LNCAP (cell line): Measurements from ENCODE around the gene NELFA.

ENCODE experiments used
- TF ChIP-seq, protein P1 (sequence below): fragments of 450-650 bp; IDR thresholded peaks from 2 replicates; pipeline ENCODE4 v1.5.1; 2017; ENCODE audit warnings: mild to moderate bottlenecking

The NELFA gene

GRCh38 chr4:1973218-1973617 is 35.6 kb downstream of the NELFA start:
- TF ChIP-seq, protein P1, sequence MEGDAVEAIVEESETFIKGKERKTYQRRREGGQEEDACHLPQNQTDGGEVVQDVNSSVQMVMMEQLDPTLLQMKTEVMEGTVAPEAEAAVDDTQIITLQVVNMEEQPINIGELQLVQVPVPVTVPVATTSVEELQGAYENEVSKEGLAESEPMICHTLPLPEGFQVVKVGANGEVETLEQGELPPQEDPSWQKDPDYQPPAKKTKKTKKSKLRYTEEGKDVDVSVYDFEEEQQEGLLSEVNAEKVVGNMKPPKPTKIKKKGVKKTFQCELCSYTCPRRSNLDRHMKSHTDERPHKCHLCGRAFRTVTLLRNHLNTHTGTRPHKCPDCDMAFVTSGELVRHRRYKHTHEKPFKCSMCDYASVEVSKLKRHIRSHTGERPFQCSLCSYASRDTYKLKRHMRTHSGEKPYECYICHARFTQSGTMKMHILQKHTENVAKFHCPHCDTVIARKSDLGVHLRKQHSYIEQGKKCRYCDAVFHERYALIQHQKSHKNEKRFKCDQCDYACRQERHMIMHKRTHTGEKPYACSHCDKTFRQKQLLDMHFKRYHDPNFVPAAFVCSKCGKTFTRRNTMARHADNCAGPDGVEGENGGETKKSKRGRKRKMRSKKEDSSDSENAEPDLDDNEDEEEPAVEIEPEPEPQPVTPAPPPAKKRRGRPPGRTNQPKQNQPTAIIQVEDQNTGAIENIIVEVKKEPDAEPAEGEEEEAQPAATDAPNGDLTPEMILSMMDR = no peak

- TF ChIP-seq, protein P1 = no peak
Measured at GRCh38 chr4:1972414-1972813, 36.4 kb downstream of the NELFA start.

GRCh38 chr4:1971456-1972200 is 37.1 kb downstream of the NELFA start:
- TF ChIP-seq, protein P1 = no peak

DNA sequence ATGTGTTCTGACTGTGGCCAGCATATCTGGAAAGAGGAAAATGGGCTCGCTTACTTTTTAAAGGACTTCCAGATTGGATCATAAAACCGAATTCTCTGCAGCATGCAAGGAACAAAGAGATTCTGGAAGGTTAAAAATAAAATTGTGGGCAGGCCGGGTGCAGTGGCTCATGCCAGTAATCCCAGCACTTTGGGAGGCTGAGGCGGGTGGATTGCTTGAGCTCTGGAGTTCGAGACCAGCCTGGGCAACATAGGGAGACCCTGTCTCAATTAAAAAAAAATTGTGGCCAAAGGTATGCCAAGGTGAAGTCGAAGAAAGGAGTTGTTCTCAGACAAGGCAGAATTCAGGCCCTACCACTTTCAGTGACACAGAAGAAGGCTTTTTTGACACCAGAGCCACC is 37.8 kb downstream of the NELFA start:
- TF ChIP-seq, protein P1 = no peak

- TF ChIP-seq, protein P1 = no peak
Measured at GRCh38 chr4:1969928-1970723, 38.6 kb downstream of the NELFA start.

DNA sequence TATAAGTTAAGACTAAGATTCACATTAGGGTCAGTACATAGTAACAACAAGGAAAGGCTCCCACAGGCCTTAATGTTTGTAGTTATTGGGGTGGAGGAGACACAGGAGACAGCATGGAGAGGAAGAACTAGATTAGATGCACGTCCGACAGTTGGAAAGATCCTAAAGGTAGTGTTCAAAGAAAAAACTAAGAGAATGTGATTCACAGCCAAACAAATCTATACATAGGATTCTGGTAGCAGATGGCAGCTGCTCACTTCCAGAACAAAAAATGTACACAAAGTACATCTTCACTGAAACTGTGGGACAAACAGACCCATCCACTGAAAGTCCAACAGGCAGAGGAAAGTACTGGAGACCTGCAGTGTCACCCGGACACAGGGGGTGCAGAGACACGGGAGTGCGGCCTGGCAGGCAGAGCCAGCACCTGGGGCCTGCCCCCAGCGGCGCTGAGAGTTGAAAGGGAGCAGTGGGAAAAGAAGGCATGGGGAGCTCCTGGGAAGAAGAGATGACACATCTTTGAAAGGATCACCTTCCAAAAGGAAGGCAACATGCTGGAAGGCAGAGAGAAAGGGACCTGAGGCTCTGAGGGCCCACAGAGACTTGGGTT is 40.0 kb downstream of the NELFA start:
- TF ChIP-seq, protein P1 = no peak

DNA sequence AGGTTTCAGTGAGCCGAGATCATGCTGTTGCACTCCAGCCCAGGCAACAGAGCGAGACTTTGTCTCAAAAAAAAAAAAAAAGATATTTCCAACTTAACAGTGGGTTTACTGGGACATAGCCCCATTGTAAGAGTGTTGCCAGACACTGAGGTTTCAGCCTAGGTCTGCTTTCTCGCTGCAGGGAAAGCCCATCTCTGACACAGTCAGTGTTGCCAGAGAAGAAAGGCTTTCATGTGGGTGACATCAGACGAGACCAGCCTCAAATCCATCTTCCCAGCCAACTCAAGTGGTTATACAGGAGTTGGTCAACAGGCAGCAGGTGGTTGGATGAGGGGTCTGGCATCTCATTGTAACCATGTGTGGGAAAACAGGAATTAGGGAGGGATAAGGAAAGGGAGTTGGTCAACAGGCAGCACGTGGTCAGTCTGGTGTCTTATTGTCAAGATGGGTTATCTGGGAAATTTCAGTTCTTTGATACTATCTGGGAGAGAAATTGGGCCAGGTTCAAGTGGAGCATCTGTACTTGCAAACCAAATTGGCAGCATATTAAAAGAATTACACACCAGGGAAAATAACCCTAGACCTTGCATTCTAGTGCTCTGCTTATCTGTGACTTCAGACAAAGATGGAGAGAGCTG is 41.1 kb downstream of the NELFA start:
- TF ChIP-seq, protein P1 = no peak
